ENCODE results near the gene RBPMS2.
A peak's percentile ranks its signal among the peaks of the same experiment; 100 is the strongest.

The RBPMS2 gene

DNA sequence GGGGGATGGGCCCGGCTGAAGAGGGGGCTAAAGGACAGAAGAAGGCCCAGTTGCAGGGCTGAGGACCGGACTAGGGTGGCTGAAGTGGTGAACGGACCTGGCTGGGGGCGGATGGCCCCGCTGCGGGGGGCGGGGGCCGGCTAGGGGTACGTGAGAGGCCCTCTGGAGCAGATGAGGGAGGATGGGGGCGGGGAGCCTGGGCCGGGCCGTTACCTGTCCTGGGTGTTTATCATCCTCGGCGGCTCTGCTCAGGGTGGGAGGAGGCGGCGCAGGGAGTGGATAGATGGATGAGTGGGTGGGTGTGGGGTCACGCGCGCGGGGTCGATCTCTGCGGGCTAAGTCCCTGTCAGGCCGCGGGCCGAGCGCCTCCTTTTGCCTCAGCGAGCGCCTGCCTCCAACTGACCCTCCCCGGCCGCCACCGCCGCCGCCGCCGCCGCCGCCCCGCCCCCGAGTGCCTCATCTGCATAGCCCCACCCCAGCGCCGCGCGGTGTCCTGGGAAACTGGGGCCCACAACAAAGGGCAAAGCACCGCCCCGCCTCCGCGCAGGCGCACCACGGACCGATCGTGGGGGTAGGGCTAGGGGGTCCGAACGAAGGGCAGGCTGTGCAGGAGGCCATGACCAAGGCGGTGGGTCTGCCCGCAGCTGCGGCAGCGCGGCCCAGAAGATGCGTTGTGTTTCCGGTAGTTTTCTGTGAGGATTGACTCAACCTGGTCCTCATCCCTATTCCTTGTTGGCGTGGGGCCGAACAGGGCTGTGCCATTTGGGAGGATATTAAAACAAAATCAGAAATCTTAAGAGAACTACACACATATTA is 72.4 kb downstream of the RBPMS2 start:
- Histone ChIP-seq H3K9ac (peak overlapping the region; percentile 70; the same call in 1 of the 2 replicates), H3K4me1 (ENCODE audit: low read depth, poor library complexity, severe bottlenecking) (peaks cover 48% of the 10 kb centered on the region), H3K79me2 (ENCODE audit: insufficient read depth, low read depth) (peaks cover 39% of the 10 kb centered on the region), H3K4me2 (peak overlapping the region; percentile 98), H2AFZ (ENCODE audit: low read depth) (peak overlapping the region; percentile 84), H4K20me1 (ENCODE audit: insufficient read depth) (no peaks in the 10 kb centered on the region), H3K4me3 (IDR thresholded peaks at IDR 0.05; ENCODE audit: insufficient read depth, low read depth, low read length) (no peak overlapping the region), H3K27me3 (ENCODE audit: insufficient read depth, low read depth) (no peaks in the 10 kb centered on the region), H3K36me3 (ENCODE audit: insufficient read depth) (no peaks in the 10 kb centered on the region), H3K27ac (peak overlapping the region; percentile 27)
- TF ChIP-seq, protein P1, sequence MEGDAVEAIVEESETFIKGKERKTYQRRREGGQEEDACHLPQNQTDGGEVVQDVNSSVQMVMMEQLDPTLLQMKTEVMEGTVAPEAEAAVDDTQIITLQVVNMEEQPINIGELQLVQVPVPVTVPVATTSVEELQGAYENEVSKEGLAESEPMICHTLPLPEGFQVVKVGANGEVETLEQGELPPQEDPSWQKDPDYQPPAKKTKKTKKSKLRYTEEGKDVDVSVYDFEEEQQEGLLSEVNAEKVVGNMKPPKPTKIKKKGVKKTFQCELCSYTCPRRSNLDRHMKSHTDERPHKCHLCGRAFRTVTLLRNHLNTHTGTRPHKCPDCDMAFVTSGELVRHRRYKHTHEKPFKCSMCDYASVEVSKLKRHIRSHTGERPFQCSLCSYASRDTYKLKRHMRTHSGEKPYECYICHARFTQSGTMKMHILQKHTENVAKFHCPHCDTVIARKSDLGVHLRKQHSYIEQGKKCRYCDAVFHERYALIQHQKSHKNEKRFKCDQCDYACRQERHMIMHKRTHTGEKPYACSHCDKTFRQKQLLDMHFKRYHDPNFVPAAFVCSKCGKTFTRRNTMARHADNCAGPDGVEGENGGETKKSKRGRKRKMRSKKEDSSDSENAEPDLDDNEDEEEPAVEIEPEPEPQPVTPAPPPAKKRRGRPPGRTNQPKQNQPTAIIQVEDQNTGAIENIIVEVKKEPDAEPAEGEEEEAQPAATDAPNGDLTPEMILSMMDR (conservative IDR thresholded peaks at IDR 0.05; ENCODE audit: low read depth, low read length), result no peak

GRCh38 chr15:64701482-64702184 is 73.8 kb downstream of the RBPMS2 start:
- Histone ChIP-seq H3K4me1 (ENCODE audit: low read depth, poor library complexity, severe bottlenecking) (peaks cover 58% of the 10 kb centered on the region), H3K27ac (no peak overlapping the region), H3K4me3 (IDR thresholded peaks at IDR 0.05; ENCODE audit: insufficient read depth, low read depth, low read length) (no peak overlapping the region), H3K36me3 (ENCODE audit: insufficient read depth) (no peaks in the 10 kb centered on the region), H3K27me3 (ENCODE audit: insufficient read depth, low read depth) (no peaks in the 10 kb centered on the region), H3K79me2 (ENCODE audit: insufficient read depth, low read depth) (peaks cover 51% of the 10 kb centered on the region), H4K20me1 (ENCODE audit: insufficient read depth) (no peaks in the 10 kb centered on the region), H3K9ac (no peak overlapping the region), H2AFZ (ENCODE audit: low read depth) (no peak overlapping the region), H3K4me2 (peak overlapping the region; percentile 79)
- TF ChIP-seq, protein P1 (conservative IDR thresholded peaks at IDR 0.05; ENCODE audit: low read depth, low read length), result no peak

- Histone ChIP-seq H2AFZ (ENCODE audit: low read depth) (no peak overlapping the region), H3K27me3 (ENCODE audit: insufficient read depth, low read depth) (no peaks in the 10 kb centered on the region), H3K4me3 (IDR thresholded peaks at IDR 0.05; ENCODE audit: insufficient read depth, low read depth, low read length) (no peak overlapping the region), H3K36me3 (ENCODE audit: insufficient read depth) (no peaks in the 10 kb centered on the region), H3K79me2 (ENCODE audit: insufficient read depth, low read depth) (peaks cover 51% of the 10 kb centered on the region), H3K9ac (no peak overlapping the region), H4K20me1 (ENCODE audit: insufficient read depth) (no peaks in the 10 kb centered on the region), H3K4me2 (peak overlapping the region; percentile 79), H3K4me1 (ENCODE audit: low read depth, poor library complexity, severe bottlenecking) (peaks cover 58% of the 10 kb centered on the region), H3K27ac (no peak overlapping the region)
- TF ChIP-seq, protein P1 (conservative IDR thresholded peaks at IDR 0.05; ENCODE audit: low read depth, low read length), result no peak
Observed at GRCh38 chr15:64701051-64701450, 74.3 kb downstream of the RBPMS2 start.

DNA sequence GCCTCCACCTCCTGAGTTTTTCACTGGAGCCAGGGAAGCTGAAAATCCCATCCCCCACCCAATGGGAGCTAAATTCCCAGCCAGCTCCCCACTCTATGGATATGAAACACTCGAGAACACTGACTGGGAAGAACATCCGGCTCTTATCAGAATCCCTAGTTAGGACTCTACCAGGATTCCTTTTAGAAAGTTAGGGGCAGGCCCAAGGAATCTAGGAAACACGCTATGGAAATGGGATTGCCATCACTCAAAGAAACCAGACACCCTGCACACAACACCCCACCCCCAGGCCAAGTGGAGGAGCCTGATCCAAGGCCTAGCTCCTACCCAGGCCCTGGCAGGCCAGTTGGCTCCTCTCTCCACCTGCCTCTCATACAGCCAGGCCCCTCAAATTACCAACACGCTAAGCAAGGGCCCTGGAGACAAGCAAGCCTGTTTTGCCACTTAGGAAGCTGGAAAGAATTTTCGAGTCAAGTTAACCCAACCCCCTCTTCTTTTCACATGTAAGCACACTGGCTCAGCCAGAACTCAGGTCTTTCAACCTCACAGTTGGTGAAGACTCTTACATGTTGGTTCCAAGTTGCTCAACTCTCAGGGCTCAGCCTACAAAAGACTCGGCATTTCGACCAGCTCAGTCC is 75.5 kb downstream of the RBPMS2 start:
- Histone ChIP-seq H3K27me3 (ENCODE audit: insufficient read depth, low read depth) (no peaks in the 10 kb centered on the region), H3K4me1 (ENCODE audit: low read depth, poor library complexity, severe bottlenecking) (peaks cover 58% of the 10 kb centered on the region), H3K4me3 (IDR thresholded peaks at IDR 0.05; ENCODE audit: insufficient read depth, low read depth, low read length) (no peak overlapping the region), H3K9ac (no peak overlapping the region), H3K4me2 (peak overlapping the region; percentile 19; the same call in 1 of the 2 replicates), H3K27ac (no peak overlapping the region), H2AFZ (ENCODE audit: low read depth) (no peak overlapping the region), H3K36me3 (ENCODE audit: insufficient read depth) (no peaks in the 10 kb centered on the region), H4K20me1 (ENCODE audit: insufficient read depth) (no peaks in the 10 kb centered on the region), H3K79me2 (ENCODE audit: insufficient read depth, low read depth) (peaks cover 51% of the 10 kb centered on the region)
- TF ChIP-seq, protein P1 (conservative IDR thresholded peaks at IDR 0.05; ENCODE audit: low read depth, low read length), result no peak

Data from KMS-11 (cell line).